Placental epithelial cell (primary cell): Measurements from ENCODE around the gene MEIS3. TPM values are rescaled to one million over a fixed set of nuclear protein-coding genes. Genes with fewer than 3 reads are reported as not detected.

Source experiments
- total RNA-seq: library from RNA; depleted of rRNA; stranded (reverse); fragments of >200 nt; gene quantifications from 2 replicates; pipeline ENCODE4 v1.2.3, GENCODE V29; 2012

MEIS3 gene
- 7.2 and 22.4 TPM in 2 replicates for total RNA-seq

GRCh38 chr19:47419030-47419783, at the start of gene MEIS3:
Gene MEIS3, minus strand, starts transcription at chr19:47419527. Its CDS starts 446 bp downstream, at chr19:47419081.

Other genes starting within 250 kb of the MEIS3 start
- gene BBC3, start 188.3 kb downstream of the MEIS3 start, total RNA-seq = 16.1 and 20.3 TPM in 2 replicates
- gene CCDC9, start 163.0 kb downstream of the MEIS3 start, total RNA-seq = 3.3 and 14.5 TPM in 2 replicates
- 2.0 and 6.7 TPM in 2 replicates for gene INAFM1, start 144.6 kb downstream of the MEIS3 start, total RNA-seq
- gene C5AR1, start 109.7 kb downstream of the MEIS3 start, total RNA-seq = 0.11 and 0.39 TPM in 2 replicates
- under 0.01 and 2.1 TPM in 2 replicates for gene C5AR2, start 87.4 kb downstream of the MEIS3 start, total RNA-seq
- 17.7 and 20.3 TPM in 2 replicates for gene DHX34, start 70.2 kb downstream of the MEIS3 start, total RNA-seq
- under 0.01 and 0.33 TPM in 2 replicates for gene SLC8A2, start 52.4 kb upstream of the MEIS3 start, total RNA-seq
- gene KPTN, start 64.7 kb upstream of the MEIS3 start, total RNA-seq = 3.1 and 4.6 TPM in 2 replicates
- 57.7 and 73.9 TPM in 2 replicates for gene NAPA, start 95.5 kb upstream of the MEIS3 start, total RNA-seq
- gene ZNF541, start 153.6 kb upstream of the MEIS3 start, total RNA-seq = 2.7 and 7.5 TPM in 2 replicates
- gene BICRA, start 189.6 kb upstream of the MEIS3 start, total RNA-seq = 7.1 and 16.6 TPM in 2 replicates